Upper lobe of right lung (tissue), 1 donor: ENCODE results near the gene DYDC1. TPM values are rescaled to one million over a fixed set of nuclear protein-coding genes. Genes with fewer than 3 reads are reported as not detected.
A peak's percentile ranks its signal among the peaks of the same experiment; 100 is the strongest.

Experiments used
- ATAC-seq: fragments of 200-7000 bp; cut with Tn5 transposase; one replicate; pipeline ENCODE4 v1.9.1; 2020; ENCODE audit warnings: mild to moderate bottlenecking, moderate library complexity
- DNase-seq: peaks from one replicate; pipeline ENCODE4 v3.0.0-alpha.2; 2020
- H3K27ac ChIP-seq: fragments of 200-600 bp; one replicate; pipeline ENCODE4 v1.8.0; 2022
- H3K27me3 ChIP-seq: fragments of 200-600 bp; one replicate; pipeline ENCODE4 v1.8.0; 2022; ENCODE audit warnings: mild to moderate bottlenecking
- H3K36me3 ChIP-seq: fragments of 200-600 bp; one replicate; pipeline ENCODE4 v1.8.0; 2022
- H3K4me1 ChIP-seq: fragments of 200-600 bp; one replicate; pipeline ENCODE4 v1.8.0; 2022
- H3K4me3 ChIP-seq: fragments of 200-600 bp; one replicate; pipeline ENCODE4 v1.8.0; 2022; ENCODE audit warnings: mild to moderate bottlenecking
- H3K9me3 ChIP-seq: fragments of 200-600 bp; one replicate; pipeline ENCODE4 v1.8.0; 2022
- CTCF ChIP-seq: fragments of 200-600 bp; IDR thresholded peaks from one replicate; pipeline ENCODE4 v1.8.0; 2022; ENCODE audit warnings: antibody characterized with exemption
- intact Hi-C: fragments of 100-400 bp; cut with DNase I; formaldehyde crosslinking; loops from one replicate; pipeline ENCODE4 v1.11.0; 2022
- long read RNA-seq: library from polyadenylated mRNA; unstranded; transcript quantifications from one replicate; pipeline ENCODE4 v2.0.0, GENCODE V29; 2021
- total RNA-seq: library from RNA; stranded (reverse); fragmentation: NEBNext Ultra II Directional; extraction: Animal tissue kit (Norgen Biotek cat#: 25700); gene quantifications from one replicate; pipeline ENCODE4 v1.2.1, GENCODE V29; 2021
- donor health status: DM: no; HTN: yes; CAD: no; lungs with severe emphysema.

The DYDC1 gene
- not detected for total RNA-seq
- long read RNA-seq = 0 reads

- Histone ChIP-seq H3K4me1 (peaks cover 8% of the 10 kb centered on the region), H3K27ac (no peak within 1 kb of the TSS), H3K4me3 (peak within 1 kb of the TSS; percentile 40), H3K9me3 (no peaks in the 10 kb centered on the region), H3K36me3 (no peaks in the 10 kb centered on the region), H3K27me3 (peaks cover 32% of the 10 kb centered on the region)
- ATAC-seq = peak; percentile 90
- peak; percentile 84 for DNase-seq
- no peak for TF ChIP-seq CTCF
- intact Hi-C loops = no loop called here
Observed at GRCh38 chr10:80356563-80356988, at the start of gene DYDC1, which contains the start of gene DYDC2. DYDC1 (minus strand) TSS chr10:80356755; CDS start chr10:80352601, 4,154 bp downstream. DYDC2 (plus strand) TSS chr10:80356781; CDS start chr10:80362444, 5,663 bp downstream.

DNA sequence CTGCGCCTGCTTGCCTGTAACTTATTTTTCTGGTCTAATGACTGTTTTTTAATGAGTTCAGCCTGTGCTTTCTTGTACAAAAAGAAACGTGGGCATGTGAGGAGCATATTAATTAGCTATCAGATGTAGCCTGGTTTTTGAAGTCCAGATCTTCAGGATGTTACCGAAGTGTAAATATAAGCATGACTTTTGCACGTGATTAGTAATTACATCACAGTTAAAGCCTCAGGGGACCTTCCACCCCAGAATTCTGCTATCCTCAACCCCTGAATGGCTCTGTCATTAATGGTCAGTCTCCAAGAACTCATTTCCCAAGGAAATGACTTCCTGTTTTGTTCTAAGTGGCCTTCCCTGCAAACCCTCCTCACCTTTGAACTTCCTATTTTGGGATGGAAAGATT lies 49.6 kb upstream of the DYDC1 start:
- Histone ChIP-seq H3K4me1 (peaks cover 24% of the 10 kb centered on the region), H3K4me3 (no peak overlapping the region), H3K36me3 (no peaks in the 10 kb centered on the region), H3K9me3 (no peaks in the 10 kb centered on the region), H3K27me3 (no peaks in the 10 kb centered on the region), H3K27ac (no peak overlapping the region)
- no peak for DNase-seq
- intact Hi-C loops = no loop called here
- TF ChIP-seq CTCF = no peak
- ATAC-seq = no peak

DNA sequence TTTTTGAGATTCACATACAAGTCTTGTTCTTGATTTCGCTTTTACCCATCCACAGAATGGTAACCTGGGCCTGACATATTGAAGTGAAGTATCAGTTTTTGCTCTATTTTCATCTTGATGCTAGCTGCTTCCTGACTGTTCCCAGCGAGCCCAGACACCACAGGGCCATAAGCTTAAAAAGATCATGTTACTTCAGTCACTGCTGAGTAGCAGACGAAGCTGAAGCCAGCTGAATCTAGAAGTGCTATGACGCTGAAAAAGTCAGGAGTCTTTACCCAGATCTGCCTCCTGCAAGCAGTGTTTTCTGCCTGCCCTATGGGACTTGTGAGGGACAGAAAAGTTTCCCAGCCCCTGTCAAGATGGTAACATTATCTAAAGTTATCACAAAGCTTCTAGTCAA lies 49.1 kb upstream of the DYDC1 start:
- TF ChIP-seq CTCF = no peak
- H3K36me3 ChIP-seq = no peaks in the 10 kb centered on the region
- intact Hi-C loops = no loop called here
- ATAC-seq (no peak), DNase-seq (no peak)
- no peaks in the 10 kb centered on the region for H3K27me3 ChIP-seq
- H3K27ac ChIP-seq = no peak overlapping the region
- H3K9me3 ChIP-seq = no peaks in the 10 kb centered on the region
- peaks cover 22% of the 10 kb centered on the region for H3K4me1 ChIP-seq
- H3K4me3 ChIP-seq = no peak overlapping the region

GRCh38 chr10:80405035-80405434 lies 48.5 kb upstream of the DYDC1 start:
- H3K36me3 ChIP-seq = no peaks in the 10 kb centered on the region
- no peaks in the 10 kb centered on the region for H3K9me3 ChIP-seq
- DNase-seq (no peak), ATAC-seq (no peak)
- no peak overlapping the region for H3K27ac ChIP-seq
- H3K4me1 ChIP-seq = peaks cover 16% of the 10 kb centered on the region
- no peaks in the 10 kb centered on the region for H3K27me3 ChIP-seq
- TF ChIP-seq CTCF = no peak
- no peak overlapping the region for H3K4me3 ChIP-seq
- intact Hi-C loops = no loop called here

DNA sequence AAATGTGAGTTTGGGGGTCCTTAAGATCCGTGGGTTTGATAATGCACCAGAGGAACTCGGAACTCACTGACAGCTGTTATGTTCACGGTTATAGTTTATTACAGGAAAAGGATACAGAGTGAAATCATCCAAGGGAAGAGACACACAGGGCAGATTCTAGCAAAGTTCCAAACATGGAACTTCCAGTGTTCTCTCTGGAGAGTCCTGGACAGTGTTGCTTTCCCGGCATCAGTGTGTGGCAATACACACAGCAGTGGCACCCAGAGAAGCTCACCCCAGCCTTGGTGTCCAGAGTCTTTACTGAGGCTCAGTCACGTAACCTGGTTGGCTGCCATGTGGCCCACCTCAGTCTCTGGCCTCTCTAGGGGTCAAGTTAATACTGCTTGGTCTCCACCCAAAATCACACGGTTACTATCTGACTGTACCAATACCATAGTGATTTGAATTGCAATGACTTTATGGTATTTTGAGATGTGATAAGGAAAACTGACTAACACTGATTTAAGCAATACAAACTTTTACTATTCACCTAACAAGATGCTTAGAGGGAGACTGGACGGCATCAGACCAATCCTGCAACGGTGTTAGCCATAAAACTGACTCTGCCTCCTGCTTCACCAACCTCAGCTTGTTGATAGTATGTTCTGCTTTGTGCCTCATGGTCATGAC lies 43.7 kb upstream of the DYDC1 start:
- H3K4me3 ChIP-seq = no peak overlapping the region
- TF ChIP-seq CTCF = no peak
- H3K9me3 ChIP-seq = no peaks in the 10 kb centered on the region
- H3K27me3 ChIP-seq = no peaks in the 10 kb centered on the region
- H3K27ac ChIP-seq = no peak overlapping the region
- no peak for ATAC-seq
- no peaks in the 10 kb centered on the region for H3K4me1 ChIP-seq
- DNase-seq = no peak
- intact Hi-C loops = no loop called here
- no peaks in the 10 kb centered on the region for H3K36me3 ChIP-seq
